Heart left ventricle (tissue), 16 donors: Measurements from ENCODE around the gene SRP68. TPM values are rescaled to one million over a fixed set of nuclear protein-coding genes. Genes with fewer than 3 reads are reported as not detected.

Experiments
- ATAC-seq, 4 donors: fragments of 200-7000 bp; cut with Tn5 transposase; one replicate each; pipeline ENCODE4 v1.9.1; 2020 to 2022; ENCODE audit warnings: moderate library complexity in 4 of 4, mild to moderate bottlenecking in 3 of 4, moderate number of reproducible peaks in 1 of 4
- DNase-seq, 5 donors: peaks; one replicate each; pipeline ENCODE4 v3.0.0-alpha.2; 2020
- H3K27ac ChIP-seq, 12 donors: fragments of 200-600 bp; sonication (generic) in 4 of 12; one replicate each; pipeline versions ENCODE4 v1.5.0 to v1.8.0; 2016 to 2022; ENCODE audit warnings: mild to moderate bottlenecking in 2 of 12
- H3K27me3 ChIP-seq, 9 donors: fragments of 200-600 bp; sonication (generic) in 2 of 9; one replicate each; pipeline versions ENCODE4 v1.5.1 to v1.8.0; 2016 to 2022; ENCODE audit warnings: mild to moderate bottlenecking in 3 of 9
- H3K36me3 ChIP-seq, 9 donors: fragments of 200-600 bp; sonication (generic) in 2 of 9; one replicate each; pipeline versions ENCODE4 v1.5.0 to v1.8.0; 2018 to 2022; ENCODE audit warnings: mild to moderate bottlenecking in 2 of 9
- H3K4me1 ChIP-seq, 12 donors: fragments of 200-600 bp; sonication (generic) in 4 of 12; one replicate each; pipeline versions ENCODE4 v1.5.0 to v1.8.0; 2016 to 2022; ENCODE audit warnings: mild to moderate bottlenecking in 3 of 12
- H3K4me3 ChIP-seq, 12 donors: fragments of 200-600 bp; sonication (generic) in 4 of 12; one replicate each; pipeline versions ENCODE4 v1.5.0 to v1.8.0; 2017 to 2022; ENCODE audit warnings: mild to moderate bottlenecking in 9 of 12, moderate library complexity in 4 of 12
- H3K9me3 ChIP-seq, 12 donors: fragments of 200-600 bp; sonication (generic) in 4 of 12; one replicate each; pipeline versions ENCODE4 v1.5.0 to v1.8.0; 2016 to 2022; ENCODE audit warnings: mild to moderate bottlenecking in 1 of 12
- POLR2A ChIP-seq, 2 donors: fragments of 450-650 bp; IDR thresholded peaks; one replicate each; pipeline ENCODE4 v1.6.1; 2017; ENCODE audit warnings: antibody characterized with exemption in 2 of 2, mild to moderate bottlenecking in 2 of 2, moderate library complexity in 2 of 2
- WGBS, 4 donors: extraction: QIAGEN DNeasy Blood & Tissue Kit in 2 of 4; methylation state at CpG; one replicate each; pipeline versions ENCODE4 v1.1.5 to v1.1.7; 2013 to 2018; 5-methylcytosine and 5-hydroxymethylcytosine counted together
- intact Hi-C, 10 donors: fragments of 100-400 bp; cut with DNase I; formaldehyde crosslinking; loops; one replicate each; pipeline versions ENCODE4 v1.11.1 to v1.14.2; 2022
- polyA plus RNA-seq, 2 donors: library from polyadenylated mRNA; stranded (reverse); fragments of 200-250 nt; gene quantifications; one replicate each; pipeline ENCODE4 v1.2.3, GENCODE V29; 2013
- total RNA-seq, 9 donors: library from RNA; depleted of rRNA in 2 of 9; stranded (reverse); fragments of >200 nt in 2 of 9; fragmentation: NEBNext Ultra II Directional in 3 of 9; extraction: Animal tissue kit (Norgen Biotek cat#: 25700) in 3 of 9; gene quantifications; one replicate each; pipeline versions ENCODE4 v1.1.0 to v1.2.4, GENCODE V29; 2016 to 2023
- TF ChIP-seq, protein P1 (sequence below), 12 donors: fragments of 200-600 bp; sonication (generic) in 4 of 12; IDR thresholded peaks; one replicate each; pipeline versions ENCODE4 v1.5.0 to v1.8.0; 2018 to 2022; ENCODE audit warnings: antibody characterized with exemption in 12 of 12, mild to moderate bottlenecking in 5 of 12
- donor health status: ischemic (EF 13 %, LVEDD 7.1; RV severe dilation, severe dysfunction).
- donor health status: healthy with polysubstance abuse.
- donor health status: DM: no; HTN: yes; CAD: no.
- donor health status: DM: no; HTN: no; CAD: no.
- donor health status: ischemic (EF 25% LVEDD 6.9; RV normal size, moderate dysfunction).
- donor health status: ischemic (EF 25% LVEDD 5.7; RV mildly dilated, moderate dysfunction).
- donor health status: healthy.
- donor health status: DM: yes; HTN: yes; CAD: no.
- donor health status: ischemic (EF 35%, LVEDD 5.7; RV mildly dilated, moderate dysfunction).
- donor health status: nonischemic (EF 11% LVEDD 7.7; RV severe dilation, severe dysfunction).
- donor health status: DM: yes; HTN: yes; CAD: no.
- donor health status: PGD.
- donor health status: ischemic (EF 29% LVEDD 5.4; RV normal size, mild dysfunction).
- donor health status: nonischemic (EF 23%, LVEDD 6.1; RV moderate dilation, normal function).

The SRP68 gene
- total and polyA plus RNA-seq, 11 donors = 26.8 to 80.0 (median 59.4) TPM

GRCh38 chr17:76094046-76094445, 21.7 kb upstream of the SRP68 start:
- Histone ChIP-seq H3K36me3 (peaks cover 0 to 100% (median 91%) of the 10 kb centered on the region in 9 donors), H3K4me3 (no peak overlapping the region), H3K27ac (no peak overlapping the region), H3K27me3 (no peaks in the 10 kb centered on the region), H3K4me1 (peaks cover 0 to 7% (median 0%) of the 10 kb centered on the region in 12 donors), H3K9me3 (no peaks in the 10 kb centered on the region)
- intact Hi-C loops = no loop called here
- no peak for ATAC-seq
- WGBS, 4 donors = 86 to 94% (median 87%) methylated on average over 10 to 11 of the region's 11 CpGs
- TF ChIP-seq POLR2A (IDR thresholded peaks at IDR 0.05) = no peak
- TF ChIP-seq, protein P1, sequence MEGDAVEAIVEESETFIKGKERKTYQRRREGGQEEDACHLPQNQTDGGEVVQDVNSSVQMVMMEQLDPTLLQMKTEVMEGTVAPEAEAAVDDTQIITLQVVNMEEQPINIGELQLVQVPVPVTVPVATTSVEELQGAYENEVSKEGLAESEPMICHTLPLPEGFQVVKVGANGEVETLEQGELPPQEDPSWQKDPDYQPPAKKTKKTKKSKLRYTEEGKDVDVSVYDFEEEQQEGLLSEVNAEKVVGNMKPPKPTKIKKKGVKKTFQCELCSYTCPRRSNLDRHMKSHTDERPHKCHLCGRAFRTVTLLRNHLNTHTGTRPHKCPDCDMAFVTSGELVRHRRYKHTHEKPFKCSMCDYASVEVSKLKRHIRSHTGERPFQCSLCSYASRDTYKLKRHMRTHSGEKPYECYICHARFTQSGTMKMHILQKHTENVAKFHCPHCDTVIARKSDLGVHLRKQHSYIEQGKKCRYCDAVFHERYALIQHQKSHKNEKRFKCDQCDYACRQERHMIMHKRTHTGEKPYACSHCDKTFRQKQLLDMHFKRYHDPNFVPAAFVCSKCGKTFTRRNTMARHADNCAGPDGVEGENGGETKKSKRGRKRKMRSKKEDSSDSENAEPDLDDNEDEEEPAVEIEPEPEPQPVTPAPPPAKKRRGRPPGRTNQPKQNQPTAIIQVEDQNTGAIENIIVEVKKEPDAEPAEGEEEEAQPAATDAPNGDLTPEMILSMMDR (IDR thresholded peaks at IDR 0.05) = no peak
- no peak for DNase-seq

- Histone ChIP-seq H3K27me3 (no peaks in the 10 kb centered on the region), H3K4me3 (no peak overlapping the region), H3K36me3 (peaks cover 0 to 100% (median 90%) of the 10 kb centered on the region in 9 donors), H3K27ac (no peak overlapping the region), H3K9me3 (no peaks in the 10 kb centered on the region), H3K4me1 (peaks cover 0 to 7% (median 0%) of the 10 kb centered on the region in 12 donors)
- no peak for ATAC-seq
- TF ChIP-seq POLR2A (IDR thresholded peaks at IDR 0.05) = no peak
- TF ChIP-seq, protein P1 (IDR thresholded peaks at IDR 0.05) = no peak
- intact Hi-C loops = no loop called here
- no peak for DNase-seq
- 94 to 95% (median 94%) methylated on average over 13 to 20 of the region's 20 CpGs for WGBS, 4 donors
These were observed 20.5 kb upstream of the SRP68 start for GRCh38 chr17:76092526-76093413.

DNA sequence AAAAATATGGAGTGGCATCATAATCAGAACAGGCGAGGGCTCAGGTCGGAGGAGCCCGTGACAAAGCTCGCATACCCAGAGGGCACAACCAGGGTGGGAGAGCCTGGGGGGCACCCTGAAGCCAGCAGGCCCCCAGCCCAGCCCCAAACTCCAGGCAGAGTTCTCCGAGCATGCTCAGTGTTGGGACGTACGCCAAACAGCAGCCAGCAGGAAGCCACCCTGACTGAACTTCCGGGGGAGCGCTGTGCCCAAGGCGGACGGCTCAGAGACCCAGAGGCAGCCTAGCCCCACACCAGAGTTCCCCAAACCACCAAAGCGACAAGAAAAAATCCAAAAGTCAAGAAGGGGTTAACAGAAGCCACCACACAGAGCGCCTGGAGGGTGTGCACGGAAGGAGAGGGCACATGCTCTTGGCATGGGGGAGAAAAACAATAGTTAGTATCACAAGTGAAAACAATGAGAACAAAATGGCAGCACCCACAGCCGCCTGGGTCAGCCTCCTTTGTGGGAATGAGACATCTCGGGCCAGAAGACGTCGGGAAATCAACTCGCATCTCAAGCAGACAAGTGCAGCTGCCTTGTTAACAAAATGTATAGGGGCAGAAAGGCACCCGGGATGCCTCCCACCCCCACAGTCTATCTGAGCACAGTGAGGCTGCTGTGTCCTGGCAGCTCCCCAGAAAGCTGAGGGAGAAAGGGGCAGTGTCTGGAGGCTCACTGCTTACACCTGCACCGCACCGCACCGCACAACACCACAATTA, 19.4 kb upstream of the SRP68 start:
- WGBS, 4 donors = 65 to 76% (median 75%) methylated on average over 21 to 23 of the region's 23 CpGs
- no peak for ATAC-seq
- Histone ChIP-seq H3K4me1 (peaks cover 0 to 7% (median 0%) of the 10 kb centered on the region in 12 donors), H3K27me3 (no peaks in the 10 kb centered on the region), H3K4me3 (no peak overlapping the region), H3K36me3 (peaks cover 0 to 100% (median 90%) of the 10 kb centered on the region in 9 donors), H3K27ac (no peak overlapping the region), H3K9me3 (no peaks in the 10 kb centered on the region)
- TF ChIP-seq, protein P1 (IDR thresholded peaks at IDR 0.05) = no peak
- no peak for DNase-seq
- intact Hi-C loops = loop anchor here in 1 of 10 donors (2.0 kb wide), 1 partner anchor 17 kb away; the partner anchor contains the start of gene GALR2
